Measurements from ENCODE around the gene GOLGA2. TPM values are rescaled to one million over a fixed set of nuclear protein-coding genes. Genes with fewer than 3 reads are reported as not detected.

GOLGA2 gene
- total RNA-seq, 1 experiment from 2014 or later: 51.0 TPM

GRCh38 chr9:128321879-128322403, 46.1 kb upstream of the GOLGA2 start:
- Mint-ChIP-seq H3K9me3 (no peaks in the 10 kb centered on the region; a peak in 1 of 5 replicates), H3K4me3 (peak overlapping the region; percentile 98 to 99), H3K4me1 (peaks cover 6 to 12% of the 10 kb centered on the region in 2 experiments), H3K36me3 (ENCODE audit: insufficient read depth in 1 of 3, low read depth in 3 of 3) (peaks cover 2 to 27% (median 20%) of the 10 kb centered on the region in 3 experiments; a peak in 6 of 7 replicates), H3K27me3 (ENCODE audit: low read depth) (no peaks in the 10 kb centered on the region), H3K27ac (peak overlapping the region; percentile 97 to 100 (median 99))
- Histone ChIP-seq H3K4me2 (ENCODE audit: insufficient read depth, insufficient read length, low read length) (peak overlapping the region; percentile 47), H2AFZ (ENCODE audit: low read length) (peak overlapping the region; percentile 49), H3K56ac (ENCODE audit: insufficient read length, low read depth, low read length) (no peak overlapping the region), H2BK12ac (ENCODE audit: insufficient read length, low read depth, low read length) (no peak overlapping the region), H3K79me2 (ENCODE audit: insufficient read depth, low read length) (peaks cover 2% of the 10 kb centered on the region; the same call in 1 of the 2 replicates), H3K27ac (ENCODE audit: insufficient read length, low read depth, low read length) (no peak overlapping the region), H3K9me3 (ENCODE audit: control insufficient read depth, low read depth, low read length) (no peaks in the 10 kb centered on the region), H3K23ac (ENCODE audit: insufficient read length, low read depth, low read length) (no peak overlapping the region), H3K4ac (ENCODE audit: low read depth, low read length) (no peak overlapping the region), H3K14ac (ENCODE audit: insufficient read depth, low read length) (no peak overlapping the region), H4K8ac (replicated peaks; ENCODE audit: insufficient read length, low read depth, low read length) (peak overlapping the region; percentile 93), H3K9ac (ENCODE audit: extremely low read depth, insufficient read length, low read length) (peak overlapping the region; percentile 84), H2BK20ac (ENCODE audit: low read depth, low read length, poor library complexity, severe bottlenecking) (no peak overlapping the region), H3K79me1 (ENCODE audit: insufficient read depth, low read depth, low read length, poor library complexity, severe bottlenecking) (peaks cover 3% of the 10 kb centered on the region), H2AK5ac (ENCODE audit: insufficient read length, low read length) (no peak overlapping the region), H3K23me2 (ENCODE audit: insufficient read length, low read depth, low read length, poor library complexity, severe bottlenecking) (peaks cover 7% of the 10 kb centered on the region), H3K27me3 (ENCODE audit: insufficient read depth, low read length) (no peaks in the 10 kb centered on the region), H2BK120ac (ENCODE audit: low read depth, low read length, poor library complexity, severe bottlenecking) (no peak overlapping the region), H4K91ac (ENCODE audit: insufficient read length, low read depth, low read length) (no peak overlapping the region), H3K4me1 (ENCODE audit: insufficient read depth, low read length) (no peaks in the 10 kb centered on the region), H2BK15ac (ENCODE audit: low read depth, low read length) (no peak overlapping the region), H3T11ph (ENCODE audit: low read length) (no peak overlapping the region), H4K20me1 (ENCODE audit: control insufficient read depth, insufficient read depth, insufficient read length) (no peaks in the 10 kb centered on the region), H4K5ac (ENCODE audit: insufficient read length, low read depth, low read length) (no peak overlapping the region), H3K18ac (ENCODE audit: insufficient read length, low read depth, low read length) (no peak overlapping the region), H2BK5ac (ENCODE audit: insufficient read length, low read length) (no peak overlapping the region)
- WGBS (ENCODE audit: extremely low coverage, insufficient read length, low lambda C conversion rate): no CpG with 5 or more reads among the region's 21 CpGs
- DNase-seq: no peak
- no peak for TF ChIP-seq CTCF (conservative IDR thresholded peaks at IDR 0.05)
